ENCODE results near the gene TMEM132C.

DNA sequence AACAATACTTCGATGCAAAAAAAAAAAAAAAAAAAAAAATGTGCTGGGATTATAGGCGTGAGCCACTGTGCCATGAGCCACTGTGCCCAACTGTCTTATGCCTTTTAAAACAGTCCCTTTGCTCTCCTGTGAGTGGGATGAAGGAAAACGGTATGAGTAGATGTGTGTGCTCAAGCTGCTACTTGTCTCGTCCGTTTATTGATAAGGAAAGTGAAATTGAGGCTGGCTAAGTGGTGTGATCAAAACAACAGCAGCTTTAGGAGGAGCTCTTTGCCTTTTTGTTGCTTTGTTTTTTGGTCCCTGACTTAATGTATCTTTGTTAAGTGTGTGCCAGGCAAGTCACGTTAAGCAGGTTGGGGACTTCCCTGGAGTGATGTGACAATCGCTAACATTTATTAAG, 275.9 kb downstream of the TMEM132C start:
- TF ChIP-seq EZH2 (IDR thresholded peaks at IDR 0.05; ENCODE audit: borderline replicate concordance, low read depth, low read length, severe bottlenecking) (no peak), GATA2 (IDR thresholded peaks at IDR 0.05; ENCODE audit: insufficient read depth, insufficient read length, low read depth, low read length) (no peak), POLR2A (IDR thresholded peaks at IDR 0.05; ENCODE audit: low read depth, low read length) (no peak), FOS (IDR thresholded peaks at IDR 0.05; ENCODE audit: borderline replicate concordance, insufficient read depth, low read length) (no peak)
- TF ChIP-seq, protein P1, sequence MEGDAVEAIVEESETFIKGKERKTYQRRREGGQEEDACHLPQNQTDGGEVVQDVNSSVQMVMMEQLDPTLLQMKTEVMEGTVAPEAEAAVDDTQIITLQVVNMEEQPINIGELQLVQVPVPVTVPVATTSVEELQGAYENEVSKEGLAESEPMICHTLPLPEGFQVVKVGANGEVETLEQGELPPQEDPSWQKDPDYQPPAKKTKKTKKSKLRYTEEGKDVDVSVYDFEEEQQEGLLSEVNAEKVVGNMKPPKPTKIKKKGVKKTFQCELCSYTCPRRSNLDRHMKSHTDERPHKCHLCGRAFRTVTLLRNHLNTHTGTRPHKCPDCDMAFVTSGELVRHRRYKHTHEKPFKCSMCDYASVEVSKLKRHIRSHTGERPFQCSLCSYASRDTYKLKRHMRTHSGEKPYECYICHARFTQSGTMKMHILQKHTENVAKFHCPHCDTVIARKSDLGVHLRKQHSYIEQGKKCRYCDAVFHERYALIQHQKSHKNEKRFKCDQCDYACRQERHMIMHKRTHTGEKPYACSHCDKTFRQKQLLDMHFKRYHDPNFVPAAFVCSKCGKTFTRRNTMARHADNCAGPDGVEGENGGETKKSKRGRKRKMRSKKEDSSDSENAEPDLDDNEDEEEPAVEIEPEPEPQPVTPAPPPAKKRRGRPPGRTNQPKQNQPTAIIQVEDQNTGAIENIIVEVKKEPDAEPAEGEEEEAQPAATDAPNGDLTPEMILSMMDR (IDR thresholded peaks at IDR 0.05; ENCODE audit: extremely low read depth in 1 of 2, insufficient read depth in 1 of 2, low read depth in 1 of 2, low read length in 2 of 2) = no peak
- TF ChIP-seq, protein P2, sequence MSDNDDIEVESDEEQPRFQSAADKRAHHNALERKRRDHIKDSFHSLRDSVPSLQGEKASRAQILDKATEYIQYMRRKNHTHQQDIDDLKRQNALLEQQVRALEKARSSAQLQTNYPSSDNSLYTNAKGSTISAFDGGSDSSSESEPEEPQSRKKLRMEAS (IDR thresholded peaks at IDR 0.05; ENCODE audit: insufficient read depth, insufficient read length) = no peak

Data from endothelial cell of umbilical vein (primary cell).